Loucy (cell line): ENCODE measurements around the gene CDS2.

Experiments used
- H2AFZ ChIP-seq: fragments of 200-600 bp; sonication (generic); 2 replicates; pipeline ENCODE4 v1.6.0; 2016; ENCODE audit warnings: antibody characterized with exemption, mild to moderate bottlenecking, low read length, moderate library complexity
- H3F3A ChIP-seq: fragments of 200-600 bp; 2 replicates; pipeline ENCODE4 v1.6.0; 2016; ENCODE audit warnings: antibody characterized with exemption, low read depth, mild to moderate bottlenecking
- H3K27me3 ChIP-seq: fragments of 200-600 bp; sonication (generic); 2 replicates; pipeline ENCODE4 v1.6.1; 2014; ENCODE audit warnings: low read length, mild to moderate bottlenecking; ENCODE audit not compliant: insufficient read depth, poor library complexity, severe bottlenecking
- H3K36me3 ChIP-seq: fragments of 200-600 bp; sonication (generic); 2 replicates; pipeline ENCODE4 v1.6.1; 2016; ENCODE audit warnings: low read length; ENCODE audit not compliant: insufficient read depth
- H3K4me1 ChIP-seq: fragments of 200-600 bp; sonication (generic); 2 replicates; pipeline ENCODE4 v1.5.1; 2014; ENCODE audit warnings: low read length, mild to moderate bottlenecking; ENCODE audit not compliant: insufficient read depth, poor library complexity, severe bottlenecking
- H3K4me2 ChIP-seq: fragments of 200-600 bp; sonication (generic); 2 replicates; pipeline ENCODE4 v1.6.0; 2014; ENCODE audit warnings: antibody characterized with exemption, low read length, low read depth, mild to moderate bottlenecking; ENCODE audit not compliant: poor library complexity, severe bottlenecking
- H3K4me3 ChIP-seq: fragments of 200-600 bp; sonication (generic); 2 replicates; pipeline ENCODE4 v1.5.1; 2014; ENCODE audit warnings: low read length, mild to moderate bottlenecking, mixed read lengths; ENCODE audit not compliant: poor library complexity, severe bottlenecking
- H3K79me2 ChIP-seq: fragments of 200-600 bp; sonication (generic); 2 replicates; pipeline ENCODE4 v1.6.1; 2014; ENCODE audit warnings: low read length; ENCODE audit not compliant: insufficient read depth
- H3K9ac ChIP-seq: fragments of 200-600 bp; sonication (generic); 2 replicates; pipeline ENCODE4 v1.6.0; 2014; ENCODE audit warnings: mild to moderate bottlenecking, low read depth, low read length, moderate library complexity; ENCODE audit not compliant: poor library complexity, severe bottlenecking
- H3K9me2 ChIP-seq: fragments of 200-600 bp; sonication (generic); replicated peaks from 2 replicates; pipeline ENCODE4 v1.6.1; 2016; ENCODE audit warnings: low read depth, low read length, mixed read lengths
- H3K9me3 ChIP-seq: fragments of 200-600 bp; sonication (generic); 2 replicates; pipeline ENCODE4 v1.6.1; 2014; ENCODE audit warnings: mild to moderate bottlenecking, antibody characterized with exemption, low read length, low read depth; ENCODE audit not compliant: insufficient read depth
- H4K20me1 ChIP-seq: fragments of 200-600 bp; sonication (generic); 2 replicates; pipeline ENCODE4 v1.6.0; 2014; ENCODE audit warnings: antibody characterized with exemption, low read length, mild to moderate bottlenecking; ENCODE audit not compliant: insufficient read depth, poor library complexity, severe bottlenecking
- CTCF ChIP-seq: fragments of 200-600 bp; sonication (generic); conservative IDR thresholded peaks from 2 replicates; pipeline ENCODE4 v1.5.1; 2014; ENCODE audit warnings: mild to moderate bottlenecking, antibody characterized with exemption, low read length
- EZH2phosphoT487 ChIP-seq: fragments of 200-600 bp; IDR thresholded peaks from 2 replicates; pipeline ENCODE4 v1.6.1; 2018; ENCODE audit warnings: antibody characterized with exemption, mild to moderate bottlenecking, moderate library complexity, borderline replicate concordance

CDS2 gene

GRCh38 chr20:5184684-5185083, 57.9 kb downstream of the CDS2 start:
- TF ChIP-seq CTCF, result no peak
- no peak for TF ChIP-seq EZH2phosphoT487
- H3K9ac ChIP-seq, result no peak overlapping the region
- no peaks in the 10 kb centered on the region for H3F3A ChIP-seq
- no peak overlapping the region for H2AFZ ChIP-seq
- H3K36me3 ChIP-seq, result peaks cover 77% of the 10 kb centered on the region; the same call in 1 of the 2 replicates
- H4K20me1 ChIP-seq, result no peaks in the 10 kb centered on the region
- H3K27me3 ChIP-seq, result no peaks in the 10 kb centered on the region
- no peaks in the 10 kb centered on the region for H3K4me1 ChIP-seq
- no peaks in the 10 kb centered on the region for H3K9me2 ChIP-seq
- H3K9me3 ChIP-seq, result no peaks in the 10 kb centered on the region
- H3K4me3 ChIP-seq, result no peak overlapping the region
- H3K4me2 ChIP-seq, result no peak overlapping the region
- H3K79me2 ChIP-seq, result no peaks in the 10 kb centered on the region

GRCh38 chr20:5187122-5187521, 60.3 kb downstream of the CDS2 start:
- no peak overlapping the region for H2AFZ ChIP-seq
- no peaks in the 10 kb centered on the region for H3K79me2 ChIP-seq
- no peaks in the 10 kb centered on the region for H3K9me3 ChIP-seq
- peaks cover 71% of the 10 kb centered on the region; the same call in 1 of the 2 replicates for H3K36me3 ChIP-seq
- H3K4me2 ChIP-seq, result no peak overlapping the region
- TF ChIP-seq CTCF (no peak), EZH2phosphoT487 (no peak)
- H3F3A ChIP-seq, result no peaks in the 10 kb centered on the region
- H3K4me1 ChIP-seq, result no peaks in the 10 kb centered on the region
- no peak overlapping the region for H3K4me3 ChIP-seq
- H4K20me1 ChIP-seq, result no peaks in the 10 kb centered on the region
- no peaks in the 10 kb centered on the region for H3K27me3 ChIP-seq
- no peak overlapping the region for H3K9ac ChIP-seq
- no peaks in the 10 kb centered on the region for H3K9me2 ChIP-seq

- no peaks in the 10 kb centered on the region for H3K4me1 ChIP-seq
- H3K9me2 ChIP-seq, result no peaks in the 10 kb centered on the region
- H3K27me3 ChIP-seq, result no peaks in the 10 kb centered on the region
- H3K4me3 ChIP-seq, result no peak overlapping the region
- H3K79me2 ChIP-seq, result no peaks in the 10 kb centered on the region
- H4K20me1 ChIP-seq, result no peaks in the 10 kb centered on the region
- no peaks in the 10 kb centered on the region for H3F3A ChIP-seq
- peaks cover 55% of the 10 kb centered on the region; the same call in 1 of the 2 replicates for H3K36me3 ChIP-seq
- H3K9ac ChIP-seq, result no peak overlapping the region
- no peak overlapping the region for H2AFZ ChIP-seq
- TF ChIP-seq CTCF (no peak), EZH2phosphoT487 (no peak)
- H3K4me2 ChIP-seq, result no peak overlapping the region
- no peaks in the 10 kb centered on the region for H3K9me3 ChIP-seq
These were observed 61.9 kb downstream of the CDS2 start for GRCh38 chr20:5188736-5189135.
